ENCODE results near the gene P2RY6. TPM values are rescaled to one million over a fixed set of nuclear protein-coding genes. Genes with fewer than 3 reads are reported as not detected.

Gene P2RY6
- total and polyA plus RNA-seq, 4 experiments from 2014 or later = 0.61 to 0.87 TPM; not detected in 2

DNA sequence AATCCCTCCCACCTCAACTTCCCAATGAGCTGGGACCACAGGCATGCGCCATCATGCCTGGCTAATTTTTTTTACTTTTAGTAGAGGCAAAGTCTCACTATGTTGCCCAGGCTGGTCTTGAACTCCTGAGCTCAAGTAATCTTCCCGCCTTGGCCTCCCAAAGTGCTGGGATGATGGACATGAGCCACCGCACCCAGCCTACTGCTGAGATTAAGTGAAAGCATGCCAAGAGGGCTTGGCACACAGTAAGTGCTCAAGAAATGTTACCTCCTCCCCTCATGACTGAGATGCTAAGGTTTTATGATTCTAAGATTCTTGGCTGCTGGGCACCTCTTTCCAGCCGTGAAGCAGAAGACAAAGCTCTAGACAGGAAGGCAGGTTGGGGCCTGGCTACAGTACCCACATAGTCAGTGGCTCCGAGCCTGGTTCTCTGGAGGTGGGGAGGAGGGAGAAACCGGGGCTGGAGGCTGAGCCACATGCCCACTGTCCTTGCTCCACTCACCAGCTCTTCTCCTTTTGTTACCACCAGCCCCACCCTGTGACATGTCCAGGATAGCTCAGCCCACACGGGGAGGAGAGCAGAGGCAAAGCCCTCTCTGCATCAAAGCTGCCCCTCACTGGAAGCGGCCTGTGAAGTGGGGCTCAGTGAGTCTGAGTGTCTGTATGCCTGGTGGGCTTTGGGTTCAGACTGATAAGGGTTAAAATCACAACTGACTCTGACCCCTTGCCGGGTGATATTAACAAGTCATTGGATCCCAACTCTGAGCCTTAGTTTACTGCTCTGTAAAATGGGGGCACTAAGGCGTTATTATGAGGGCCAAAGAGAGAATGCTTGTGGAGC lies 48.8 kb downstream of the P2RY6 start:
- intact Hi-C loops (cut with micrococcal nuclease) = no loop called here
- ChIA-PET CTCF (ENCODE audit: partially characterized antibody) (interaction anchor here (0.6 to 4.8 kb wide), 4 partner anchors 14 to 137 kb away, joined by 3 to 32 read pairs (median 5); no protein-coding TSS in a partner anchor), POLR2A (ENCODE audit: partially characterized antibody) (no interaction called here)
- peak overlapping the region in 1 of 7 donors; percentile 56 for H3K27ac Mint-ChIP-seq
- H3K4me1 Mint-ChIP-seq = peaks cover 0 to 6% (median 3%) of the 10 kb centered on the region in 4 donors
- Histone ChIP-seq H3K27me3 (ENCODE audit: insufficient read depth, low read length) (no peaks in the 10 kb centered on the region), H3K9me3 (ENCODE audit: control insufficient read depth in 1 of 2, low read length in 2 of 2) (no peaks in the 10 kb centered on the region), H3K36me3 (ENCODE audit: insufficient read depth, low read length) (no peaks in the 10 kb centered on the region), H3K4me3 (ENCODE audit: low read length in 2 of 2) (no peak overlapping the region), H3K4me1 (ENCODE audit: insufficient read depth, low read length) (peaks cover 4% of the 10 kb centered on the region), H3K27ac (ENCODE audit: low read depth, low read length) (no peak overlapping the region)
- no peaks in the 10 kb centered on the region for H3K36me3 Mint-ChIP-seq
- H3K9me3 Mint-ChIP-seq = no peaks in the 10 kb centered on the region
- DNase-seq = no peak
- peaks cover 0 to 2% of the 10 kb centered on the region in 2 donors for H3K27me3 Mint-ChIP-seq
- no peak overlapping the region for H3K4me3 Mint-ChIP-seq

DNA sequence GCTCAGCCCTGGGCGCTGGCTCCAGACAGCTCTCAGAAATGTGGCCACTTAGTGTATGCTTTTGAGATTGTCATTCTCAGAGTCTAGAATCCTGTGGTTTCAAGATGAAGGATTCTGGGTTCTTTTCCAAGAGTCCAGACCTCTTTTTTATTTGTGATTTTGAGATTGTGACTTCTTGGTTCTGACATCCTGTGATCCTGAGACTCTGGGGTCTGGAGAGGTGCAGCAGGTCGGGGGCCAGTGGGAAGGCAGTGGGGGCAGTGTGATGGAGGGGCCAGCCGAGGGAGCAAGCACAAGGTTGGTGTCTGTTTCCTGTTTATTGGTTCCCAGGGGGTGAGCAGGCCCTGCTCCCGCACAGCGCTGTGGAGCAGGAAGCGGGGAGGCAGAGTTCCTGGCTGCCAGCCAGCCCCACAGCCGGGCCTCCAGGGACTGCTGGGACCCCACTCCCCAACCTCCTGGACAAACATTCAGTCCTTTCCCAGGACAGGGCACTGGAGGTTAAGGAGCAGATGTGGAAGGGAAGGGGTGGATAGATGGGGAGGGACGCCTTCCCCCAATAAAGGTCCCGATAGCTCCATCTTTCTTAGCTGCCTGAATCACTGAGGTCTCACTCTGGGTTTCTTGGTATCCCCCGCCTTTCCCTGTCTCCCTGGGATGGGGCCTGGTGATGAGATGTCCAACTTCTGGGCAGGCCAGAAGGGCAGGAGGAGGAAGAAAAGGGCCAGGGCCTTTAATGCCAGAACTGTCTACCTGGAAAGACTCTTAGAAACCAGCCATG lies 49.7 kb downstream of the P2RY6 start:
- CTCF ChIA-PET (ENCODE audit: partially characterized antibody) = interaction anchor here (1.5 to 4.8 kb wide), 2 partner anchors 13 to 27 kb away, joined by 3 to 32 read pairs; no protein-coding TSS in a partner anchor
- H3K4me1 Mint-ChIP-seq = peaks cover 0 to 6% (median 3%) of the 10 kb centered on the region in 4 donors
- H3K27me3 Mint-ChIP-seq = no peaks in the 10 kb centered on the region
- no peaks in the 10 kb centered on the region for H3K9me3 ChIP-seq (ENCODE audit: control insufficient read depth in 1 of 2, low read length in 2 of 2)
- no peak overlapping the region for H3K4me3 Mint-ChIP-seq
- peak overlapping the region in 4 of 7 donors; percentile 46 to 70 (median 62) for H3K27ac Mint-ChIP-seq
- no peak overlapping the region for H3K27ac ChIP-seq (ENCODE audit: low read depth, low read length)
- H3K4me3 ChIP-seq (ENCODE audit: low read length in 2 of 2) = no peak overlapping the region
- no peak for DNase-seq
- intact Hi-C loops (cut with micrococcal nuclease) = no loop called here
- H3K36me3 ChIP-seq (ENCODE audit: insufficient read depth, low read length) = no peaks in the 10 kb centered on the region
- no peaks in the 10 kb centered on the region for H3K36me3 Mint-ChIP-seq
- H3K9me3 Mint-ChIP-seq = no peaks in the 10 kb centered on the region
- H3K4me1 ChIP-seq (ENCODE audit: insufficient read depth, low read length) = peaks cover 4% of the 10 kb centered on the region
- no peaks in the 10 kb centered on the region for H3K27me3 ChIP-seq (ENCODE audit: insufficient read depth, low read length)
- POLR2A ChIA-PET (ENCODE audit: partially characterized antibody) = no interaction called here

DNA sequence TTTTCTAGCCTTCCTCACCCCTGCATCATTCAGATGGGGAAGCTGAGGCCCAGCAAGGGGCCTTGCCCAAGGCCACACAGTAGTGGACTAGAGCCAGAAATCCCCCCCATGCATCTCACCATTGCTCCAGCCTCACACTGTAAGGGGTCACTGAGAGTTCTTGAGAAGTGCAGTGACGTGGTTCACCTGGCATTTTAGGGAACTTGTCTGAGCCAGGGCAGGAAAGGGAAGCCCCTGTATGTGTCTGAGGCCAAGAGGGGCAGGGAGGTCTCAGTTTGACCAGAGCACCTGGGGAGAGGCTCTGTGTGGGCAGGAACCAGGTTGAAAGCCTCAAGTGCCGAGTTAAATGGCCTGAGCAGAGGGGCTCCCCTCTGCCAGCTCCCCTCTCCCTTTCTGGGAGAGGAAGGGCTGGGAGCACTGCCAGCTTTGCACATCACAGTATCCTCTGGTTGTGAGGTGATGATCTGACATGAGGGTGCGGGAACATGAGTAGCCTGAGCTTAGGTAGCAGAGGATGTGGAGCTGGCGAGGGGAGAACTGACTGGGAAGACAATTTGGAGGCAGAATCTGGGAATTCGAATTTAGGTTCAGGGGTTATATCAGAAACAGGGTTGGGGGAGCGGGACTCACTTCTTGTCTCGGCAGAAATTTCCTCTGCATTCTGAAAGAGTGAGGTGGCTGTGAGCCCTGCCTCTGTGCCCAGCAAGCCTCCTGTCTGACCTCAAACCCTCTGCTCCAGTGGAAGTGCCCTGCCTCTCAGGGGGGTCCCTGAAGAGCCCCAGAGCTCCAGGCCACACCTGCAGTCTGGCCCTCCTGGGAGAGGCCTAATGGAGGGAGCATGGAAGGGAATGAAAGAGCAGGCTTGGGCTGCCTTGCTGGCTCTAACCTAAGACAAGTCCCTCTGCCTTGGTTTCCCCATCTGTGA lies 50.5 kb downstream of the P2RY6 start:
- Mint-ChIP-seq H3K9me3 (no peaks in the 10 kb centered on the region), H3K4me3 (no peak overlapping the region), H3K27me3 (no peaks in the 10 kb centered on the region), H3K36me3 (no peaks in the 10 kb centered on the region), H3K27ac (no peak overlapping the region), H3K4me1 (peaks cover 0 to 6% (median 3%) of the 10 kb centered on the region in 4 donors)
- Histone ChIP-seq H3K27me3 (ENCODE audit: insufficient read depth, low read length) (no peaks in the 10 kb centered on the region), H3K27ac (ENCODE audit: low read depth, low read length) (no peak overlapping the region), H3K9me3 (ENCODE audit: control insufficient read depth in 1 of 2, low read length in 2 of 2) (no peaks in the 10 kb centered on the region), H3K4me3 (ENCODE audit: low read length in 2 of 2) (no peak overlapping the region), H3K36me3 (ENCODE audit: insufficient read depth, low read length) (no peaks in the 10 kb centered on the region), H3K4me1 (ENCODE audit: insufficient read depth, low read length) (peaks cover 4% of the 10 kb centered on the region)
- no peak for DNase-seq
- CTCF ChIA-PET (ENCODE audit: partially characterized antibody) = interaction anchor here (0.7 to 4.8 kb wide), 3 partner anchors 13 to 28 kb away, joined by 3 to 32 read pairs (median 3); no protein-coding TSS in a partner anchor
- POLR2A ChIA-PET (ENCODE audit: partially characterized antibody) = no interaction called here
- intact Hi-C loops (cut with micrococcal nuclease) = no loop called here

DNA sequence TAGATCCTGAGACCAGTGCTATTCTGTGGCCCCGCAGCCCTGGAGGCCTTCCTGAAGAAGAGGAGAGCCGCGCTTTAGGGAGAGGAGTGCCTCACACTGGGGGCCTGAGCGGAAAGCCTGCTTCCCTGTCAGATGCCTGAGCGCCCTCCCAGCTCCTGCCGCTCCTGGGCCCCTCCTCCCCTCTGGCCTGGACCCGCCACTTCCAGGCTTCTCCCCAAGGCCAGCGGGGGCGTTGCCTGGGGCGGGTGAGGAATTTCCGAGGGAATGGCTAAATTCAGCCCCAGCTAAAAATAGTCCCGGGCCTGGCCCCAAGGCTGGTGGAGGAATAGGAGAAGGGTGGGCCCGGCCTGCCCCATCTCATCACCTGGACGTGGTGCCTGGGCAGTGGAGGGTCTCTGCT lies 51.3 kb downstream of the P2RY6 start:
- Mint-ChIP-seq H3K4me3 (no peak overlapping the region), H3K9me3 (no peaks in the 10 kb centered on the region), H3K27ac (no peak overlapping the region), H3K27me3 (no peaks in the 10 kb centered on the region), H3K36me3 (no peaks in the 10 kb centered on the region), H3K4me1 (peaks cover 0 to 6% (median 3%) of the 10 kb centered on the region in 4 donors)
- ChIA-PET POLR2A (ENCODE audit: partially characterized antibody) (no interaction called here), CTCF (ENCODE audit: partially characterized antibody) (interaction anchor here (1.5 to 4.8 kb wide), 2 partner anchors 12 to 28 kb away, joined by 3 to 32 read pairs; no protein-coding TSS in a partner anchor)
- no peaks in the 10 kb centered on the region for H3K27me3 ChIP-seq (ENCODE audit: insufficient read depth, low read length)
- no peak for DNase-seq
- peaks cover 4% of the 10 kb centered on the region for H3K4me1 ChIP-seq (ENCODE audit: insufficient read depth, low read length)
- intact Hi-C loops (cut with micrococcal nuclease) = no loop called here
- H3K9me3 ChIP-seq (ENCODE audit: control insufficient read depth in 1 of 2, low read length in 2 of 2) = no peaks in the 10 kb centered on the region
- H3K4me3 ChIP-seq (ENCODE audit: low read length in 2 of 2) = no peak overlapping the region
- H3K27ac ChIP-seq (ENCODE audit: low read depth, low read length) = no peak overlapping the region
- H3K36me3 ChIP-seq (ENCODE audit: insufficient read depth, low read length) = no peaks in the 10 kb centered on the region

DNA sequence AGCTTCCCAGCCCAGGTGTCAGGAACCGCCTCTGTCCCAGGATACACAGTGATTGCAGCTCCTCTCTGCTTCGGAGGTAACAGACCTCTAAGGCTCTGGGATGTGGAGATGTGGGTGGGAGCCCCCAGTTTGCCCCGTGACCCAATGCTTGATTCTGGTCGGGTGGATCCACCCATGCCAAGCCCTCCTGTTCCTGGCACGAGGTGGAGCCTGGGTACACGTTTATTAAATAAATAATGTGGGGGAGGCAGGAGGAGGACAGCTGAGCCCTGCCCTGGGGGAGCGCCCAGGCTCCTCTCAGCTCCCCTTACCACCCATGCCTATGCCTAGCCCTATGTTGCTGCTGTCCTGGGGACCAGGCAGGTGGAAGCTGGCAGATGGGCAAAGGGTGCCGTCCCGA lies 52.0 kb downstream of the P2RY6 start:
- no peak overlapping the region for H3K27ac ChIP-seq (ENCODE audit: low read depth, low read length)
- POLR2A ChIA-PET (ENCODE audit: partially characterized antibody) = no interaction called here
- no peak overlapping the region for H3K4me3 Mint-ChIP-seq

DNA sequence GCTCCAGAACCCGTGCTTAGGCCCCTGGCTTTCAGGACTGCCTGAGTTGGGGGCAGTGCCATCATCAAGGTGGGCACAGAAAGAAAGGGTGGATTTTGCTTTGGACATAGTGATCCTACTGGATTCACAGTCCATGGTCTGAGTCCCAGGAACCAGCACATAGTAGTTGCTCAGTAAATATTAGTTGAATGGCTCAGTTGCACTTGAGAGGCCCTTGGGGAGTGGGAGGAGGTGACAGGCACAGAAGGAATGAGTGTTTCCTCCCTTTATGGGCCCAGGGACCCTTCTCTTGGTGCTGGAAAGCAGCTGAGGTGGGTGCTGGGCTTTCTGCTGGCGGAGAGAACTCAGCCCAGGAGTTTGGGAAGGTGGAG lies 52.5 kb downstream of the P2RY6 start:
- no peak for DNase-seq
- H3K27me3 Mint-ChIP-seq = no peaks in the 10 kb centered on the region
- H3K4me3 ChIP-seq (ENCODE audit: low read length in 2 of 2) = no peak overlapping the region
- no peak overlapping the region for H3K4me3 Mint-ChIP-seq
- no peaks in the 10 kb centered on the region for H3K36me3 Mint-ChIP-seq
- CTCF ChIA-PET (ENCODE audit: partially characterized antibody) = interaction anchor here (0.8 to 4.8 kb wide), 2 partner anchors 11 to 26 kb away, joined by 3 to 32 read pairs; no protein-coding TSS in a partner anchor
- no peaks in the 10 kb centered on the region for H3K9me3 Mint-ChIP-seq
- H3K9me3 ChIP-seq (ENCODE audit: control insufficient read depth in 1 of 2, low read length in 2 of 2) = no peaks in the 10 kb centered on the region
- no peak overlapping the region for H3K27ac ChIP-seq (ENCODE audit: low read depth, low read length)
- peaks cover 0 to 6% (median 3%) of the 10 kb centered on the region in 4 donors for H3K4me1 Mint-ChIP-seq
- POLR2A ChIA-PET (ENCODE audit: partially characterized antibody) = no interaction called here
- no peaks in the 10 kb centered on the region for H3K36me3 ChIP-seq (ENCODE audit: insufficient read depth, low read length)
- H3K27me3 ChIP-seq (ENCODE audit: insufficient read depth, low read length) = no peaks in the 10 kb centered on the region
- peak overlapping the region in 2 of 7 donors; percentile 22 to 86 for H3K27ac Mint-ChIP-seq
- intact Hi-C loops (cut with micrococcal nuclease) = no loop called here
- H3K4me1 ChIP-seq (ENCODE audit: insufficient read depth, low read length) = peaks cover 4% of the 10 kb centered on the region

More for the DNA sequence above, 52.0 kb downstream of the P2RY6 start:
- H3K4me3 ChIP-seq (ENCODE audit: low read length in 2 of 2) = no peak overlapping the region
- no peaks in the 10 kb centered on the region for H3K9me3 Mint-ChIP-seq
- peaks cover 4% of the 10 kb centered on the region for H3K4me1 ChIP-seq (ENCODE audit: insufficient read depth, low read length)
- intact Hi-C loops (cut with micrococcal nuclease) = no loop called here
- DNase-seq = no peak
- H3K36me3 Mint-ChIP-seq = no peaks in the 10 kb centered on the region
- H3K4me1 Mint-ChIP-seq = peaks cover 0 to 6% (median 3%) of the 10 kb centered on the region in 4 donors
- no peaks in the 10 kb centered on the region for H3K36me3 ChIP-seq (ENCODE audit: insufficient read depth, low read length)
- H3K27ac Mint-ChIP-seq = peak overlapping the region in 1 of 7 donors; percentile 66
- no peaks in the 10 kb centered on the region for H3K27me3 Mint-ChIP-seq
- no peaks in the 10 kb centered on the region for H3K27me3 ChIP-seq (ENCODE audit: insufficient read depth, low read length)
- H3K9me3 ChIP-seq (ENCODE audit: control insufficient read depth in 1 of 2, low read length in 2 of 2) = no peaks in the 10 kb centered on the region
- CTCF ChIA-PET (ENCODE audit: partially characterized antibody) = interaction anchor here (0.8 to 4.8 kb wide), 2 partner anchors 11 to 27 kb away, joined by 3 to 32 read pairs; no protein-coding TSS in a partner anchor

Data from CD4-positive, alpha-beta memory T cell (primary cell).